Esophagus squamous epithelium (tissue), 5 donors: ENCODE results near the gene FBN3. TPM values are rescaled to one million over a fixed set of nuclear protein-coding genes. Genes with fewer than 3 reads are reported as not detected.

ENCODE experiments used
- DNase-seq: peaks from one replicate; lab custom pipeline; 2025; lab: John Stamatoyannopoulos, UW
- H3K27ac ChIP-seq, 4 donors: fragments of 200-600 bp; sonication (generic); one replicate each; pipeline ENCODE4 v1.5.1; 2016 to 2019; ENCODE audit warnings: mild to moderate bottlenecking in 1 of 4
- H3K27me3 ChIP-seq, 4 donors: fragments of 200-600 bp; sonication (generic); 1 replicate in 3 of 4; 2 replicates in 1 of 4; pipeline versions ENCODE4 v1.5.1 to v1.6.0; 2017 to 2021; ENCODE audit warnings: antibody characterized with exemption in 1 of 4
- H3K36me3 ChIP-seq, 3 donors: fragments of 200-600 bp; sonication (generic); one replicate each; pipeline ENCODE4 v1.5.1; 2016 to 2019
- H3K4me1 ChIP-seq, 3 donors: fragments of 200-600 bp; sonication (generic); one replicate each; pipeline ENCODE4 v1.5.1; 2017 to 2019
- H3K4me3 ChIP-seq, 4 donors: fragments of 200-600 bp; sonication (generic); 1 replicate in 3 of 4; 2 replicates in 1 of 4; pipeline ENCODE4 v1.5.1; 2016 to 2019; ENCODE audit warnings: mild to moderate bottlenecking in 2 of 4, moderate library complexity in 1 of 4
- H3K9me3 ChIP-seq, 3 donors: fragments of 200-600 bp; sonication (generic); one replicate each; pipeline ENCODE4 v1.5.1; 2016 to 2019
- CTCF ChIP-seq, 6 experiments: fragments of 450-650 bp in 4 of 6; fragments of 200-600 bp in 2 of 6; sonication (generic) in 2 of 6; IDR thresholded peaks; one replicate each; pipeline ENCODE4 v1.5.1; 2016 to 2019; ENCODE audit warnings: antibody characterized with exemption in 6 of 6, mild to moderate bottlenecking in 4 of 6, moderate library complexity in 4 of 6
- POLR2A ChIP-seq, 4 donors: fragments of 450-650 bp; IDR thresholded peaks; one replicate each; pipeline ENCODE4 v1.6.1; 2017; ENCODE audit warnings: antibody characterized with exemption in 4 of 4, mild to moderate bottlenecking in 4 of 4, moderate library complexity in 3 of 4
- WGBS, 2 donors: methylation state at CpG; one replicate each; pipeline ENCODE4 v1.1.5; 2018; 5-methylcytosine and 5-hydroxymethylcytosine counted together
- intact Hi-C: fragments of 100-400 bp; cut with DNase I; formaldehyde crosslinking; loops from one replicate; pipeline ENCODE4 v1.15.0; 2022
- total RNA-seq, 4 donors: library from RNA; depleted of rRNA; stranded (reverse); fragments of >200 nt; gene quantifications; one replicate each; pipeline ENCODE4 v1.1.0, GENCODE V29; 2016
- donor health status: DM: yes; HTN: yes; CAD: no.

The FBN3 gene
- under 1 TPM in 1 of 4 donors, not detected in 3; 0.09 TPM for total RNA-seq

- TF ChIP-seq POLR2A (IDR thresholded peaks at IDR 0.05) (no peak), CTCF (IDR thresholded peaks at IDR 0.05) (no peak)
- Histone ChIP-seq H3K27me3 (peaks cover 10 to 96% (median 19%) of the 10 kb centered on the region in 4 donors), H3K27ac (no peak within 1 kb of the TSS), H3K4me3 (peak within 1 kb of the TSS; percentile 6 to 56 (median 26)), H3K9me3 (no peaks in the 10 kb centered on the region), H3K36me3 (no peaks in the 10 kb centered on the region), H3K4me1 (peaks cover 7 to 21% (median 15%) of the 10 kb centered on the region in 3 donors)
- intact Hi-C loops, result no loop called here
- no peak for DNase-seq
- 10 to 19% methylated on average over 2 to 14 of the region's 72 CpGs for WGBS, 2 donors
These were observed at the start of gene FBN3 for GRCh38 chr19:8149261-8150094. FBN3 (minus strand) TSS chr19:8149592; CDS start chr19:8147480, 2,112 bp downstream.

- peaks cover 0 to 14% (median 0%) of the 10 kb centered on the region in 4 donors for H3K27me3 ChIP-seq
- WGBS, 2 donors, result 57 to 81% methylated on average over 5 to 7 of the region's 10 CpGs
These were observed 47.0 kb upstream of the FBN3 start for GRCh38 chr19:8196271-8196927.

GRCh38 chr19:8194528-8195267 lies 45.3 kb upstream of the FBN3 start:
- WGBS, 2 donors, result 46 to 48% methylated on average over 9 to 10 of the region's 11 CpGs
- Histone ChIP-seq H3K4me3 (peak overlapping the region in 1 of 4 donors; percentile 37), H3K36me3 (no peaks in the 10 kb centered on the region), H3K9me3 (no peaks in the 10 kb centered on the region), H3K27me3 (peaks cover 0 to 6% (median 0%) of the 10 kb centered on the region in 4 donors), H3K4me1 (peaks cover 0 to 14% (median 7%) of the 10 kb centered on the region in 3 donors), H3K27ac (peak overlapping the region in 3 of 4 donors; percentile 0 to 65 (median 61))
- TF ChIP-seq CTCF (IDR thresholded peaks at IDR 0.05) (no peak), POLR2A (IDR thresholded peaks at IDR 0.05) (no peak)
- intact Hi-C loops, result no loop called here
- DNase-seq, result no peak

More at GRCh38 chr19:8196271-8196927, 47.0 kb upstream of the FBN3 start:
- DNase-seq, result no peak
- Histone ChIP-seq H3K27ac (no peak overlapping the region), H3K36me3 (no peaks in the 10 kb centered on the region), H3K4me1 (peaks cover 0 to 14% (median 7%) of the 10 kb centered on the region in 3 donors), H3K4me3 (no peak overlapping the region), H3K9me3 (no peaks in the 10 kb centered on the region)
- TF ChIP-seq POLR2A (IDR thresholded peaks at IDR 0.05) (no peak), CTCF (IDR thresholded peaks at IDR 0.05) (no peak)
- intact Hi-C loops, result no loop called here

- H3K4me3 ChIP-seq, result no peak overlapping the region
- no peaks in the 10 kb centered on the region for H3K9me3 ChIP-seq
- H3K4me1 ChIP-seq, result peaks cover 0 to 14% (median 7%) of the 10 kb centered on the region in 3 donors
- WGBS, 2 donors, result 64 to 83% methylated on average over 6 to 7 of the region's 7 CpGs
- intact Hi-C loops, result no loop called here
- TF ChIP-seq CTCF (IDR thresholded peaks at IDR 0.05) (no peak), POLR2A (IDR thresholded peaks at IDR 0.05) (no peak)
- H3K27ac ChIP-seq, result no peak overlapping the region
- DNase-seq, result no peak
- peaks cover 0 to 6% (median 0%) of the 10 kb centered on the region in 4 donors for H3K27me3 ChIP-seq
- H3K36me3 ChIP-seq, result no peaks in the 10 kb centered on the region
These were observed 42.9 kb upstream of the FBN3 start for GRCh38 chr19:8192221-8192820.
